ENCODE results near the gene CASP8AP2. TPM values are rescaled to one million over a fixed set of nuclear protein-coding genes. Genes with fewer than 3 reads are reported as not detected.

The CASP8AP2 gene
- total and polyA plus RNA-seq, 2 donors from 2014 or later: 2.4 to 17.5 TPM

DNA sequence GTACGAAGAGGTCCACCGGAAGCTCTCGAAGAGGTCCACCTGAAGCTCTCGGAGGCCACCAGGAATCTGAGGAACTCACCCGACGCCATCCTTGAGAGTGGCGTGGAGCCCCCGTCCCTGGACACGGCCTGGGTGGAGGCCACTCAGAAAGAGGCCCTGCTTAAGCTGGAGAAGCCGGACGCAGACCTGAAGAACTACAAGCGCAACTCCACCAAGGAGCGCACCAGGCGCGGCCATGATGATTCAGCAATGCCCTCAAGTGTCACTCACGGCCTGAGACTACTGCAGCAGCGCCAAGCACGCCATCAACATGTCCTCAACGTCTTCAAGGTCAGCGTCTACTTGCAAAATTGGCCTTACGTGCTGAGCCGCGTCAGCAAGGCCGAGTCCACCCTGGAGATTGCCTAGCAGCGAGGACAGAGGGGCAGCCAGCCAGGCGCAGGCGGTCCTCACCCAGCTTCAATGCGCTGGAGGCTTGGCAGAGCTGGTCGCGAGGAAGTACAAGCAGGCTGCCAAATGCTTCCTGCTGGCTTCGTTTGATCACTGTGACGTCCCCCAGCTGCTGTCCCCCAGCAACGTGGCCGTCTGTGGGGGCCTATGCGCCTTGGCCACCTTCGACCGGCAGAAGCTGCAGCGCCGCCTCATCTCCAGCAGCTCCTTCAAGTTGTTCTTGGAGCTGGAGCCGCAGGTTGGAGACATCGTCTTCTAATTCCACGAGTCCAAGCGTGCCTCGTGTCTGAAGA is 56.9 kb downstream of the CASP8AP2 start:
- Histone ChIP-seq H3K27ac (ENCODE audit: low read depth in 2 of 2, low read length in 2 of 2) (no peak overlapping the region), H3K27me3 (ENCODE audit: control insufficient read depth, insufficient read depth, low read length) (no peaks in the 10 kb centered on the region), H3K9me3 (ENCODE audit: control insufficient read depth in 2 of 3, insufficient read depth in 1 of 3, low read length in 3 of 3) (no peaks in the 10 kb centered on the region), H3K9ac (ENCODE audit: low read length in 3 of 3) (no peak overlapping the region), H3K4me1 (ENCODE audit: control insufficient read depth in 2 of 3, insufficient read depth in 2 of 3, low read depth in 1 of 3, low read length in 3 of 3) (no peaks in the 10 kb centered on the region), H3K36me3 (ENCODE audit: control insufficient read depth in 2 of 3, insufficient read depth in 3 of 3, low read length in 3 of 3) (no peaks in the 10 kb centered on the region), H3K4me3 (ENCODE audit: low read length in 3 of 3) (no peak overlapping the region)
- intact Hi-C loops (cut with DNase I): no loop called here
- TF ChIP-seq, protein P1, sequence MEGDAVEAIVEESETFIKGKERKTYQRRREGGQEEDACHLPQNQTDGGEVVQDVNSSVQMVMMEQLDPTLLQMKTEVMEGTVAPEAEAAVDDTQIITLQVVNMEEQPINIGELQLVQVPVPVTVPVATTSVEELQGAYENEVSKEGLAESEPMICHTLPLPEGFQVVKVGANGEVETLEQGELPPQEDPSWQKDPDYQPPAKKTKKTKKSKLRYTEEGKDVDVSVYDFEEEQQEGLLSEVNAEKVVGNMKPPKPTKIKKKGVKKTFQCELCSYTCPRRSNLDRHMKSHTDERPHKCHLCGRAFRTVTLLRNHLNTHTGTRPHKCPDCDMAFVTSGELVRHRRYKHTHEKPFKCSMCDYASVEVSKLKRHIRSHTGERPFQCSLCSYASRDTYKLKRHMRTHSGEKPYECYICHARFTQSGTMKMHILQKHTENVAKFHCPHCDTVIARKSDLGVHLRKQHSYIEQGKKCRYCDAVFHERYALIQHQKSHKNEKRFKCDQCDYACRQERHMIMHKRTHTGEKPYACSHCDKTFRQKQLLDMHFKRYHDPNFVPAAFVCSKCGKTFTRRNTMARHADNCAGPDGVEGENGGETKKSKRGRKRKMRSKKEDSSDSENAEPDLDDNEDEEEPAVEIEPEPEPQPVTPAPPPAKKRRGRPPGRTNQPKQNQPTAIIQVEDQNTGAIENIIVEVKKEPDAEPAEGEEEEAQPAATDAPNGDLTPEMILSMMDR (IDR thresholded peaks at IDR 0.05; ENCODE audit: borderline replicate concordance, extremely low read depth, insufficient read depth): no peak
- FAIRE-seq (no peak), DNase-seq (no peak)

DNA sequence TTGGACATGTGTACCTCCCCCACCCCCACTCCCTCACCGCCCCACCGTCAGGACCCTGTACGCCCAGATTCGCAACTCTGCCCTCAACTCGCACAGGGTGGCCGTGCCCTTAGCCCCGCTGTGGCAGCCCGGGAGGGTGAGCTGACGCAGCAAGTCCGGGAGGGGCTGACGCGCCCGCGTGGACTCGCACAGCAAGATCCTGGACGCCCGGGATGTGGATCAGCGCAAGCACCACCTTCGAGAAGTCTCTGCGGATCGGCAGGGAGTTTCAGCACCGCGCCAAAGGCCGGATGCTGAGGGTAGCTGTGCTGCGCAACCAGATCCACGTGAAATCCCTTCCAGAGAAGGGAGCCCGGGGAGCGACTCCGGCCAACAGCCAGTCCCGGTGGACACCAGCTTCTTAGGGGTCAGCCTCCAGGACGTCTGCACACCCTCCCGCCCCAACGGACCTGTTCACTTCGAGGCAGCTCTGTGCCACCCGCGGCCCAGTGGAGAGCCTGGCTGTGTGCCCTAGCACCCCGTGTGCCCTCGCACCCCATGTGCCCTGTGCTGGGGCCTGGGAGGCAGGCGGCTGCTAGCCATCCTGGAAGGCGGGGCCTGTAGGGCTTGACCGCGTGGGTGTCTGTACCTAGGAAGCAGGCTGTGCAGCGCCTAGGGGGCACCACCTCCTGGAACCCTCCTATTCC is 57.9 kb downstream of the CASP8AP2 start:
- DNase-seq (peak in 4 of 5 donors; percentile 4 to 76 (median 8)), FAIRE-seq (no peak)
- no peaks in the 10 kb centered on the region for H3K9me3 ChIP-seq (ENCODE audit: control insufficient read depth in 2 of 3, insufficient read depth in 1 of 3, low read length in 3 of 3)
- H3K4me3 ChIP-seq (ENCODE audit: low read length in 3 of 3): no peak overlapping the region
- no peaks in the 10 kb centered on the region for H3K27me3 ChIP-seq (ENCODE audit: control insufficient read depth, insufficient read depth, low read length)
- no peaks in the 10 kb centered on the region for H3K36me3 ChIP-seq (ENCODE audit: control insufficient read depth in 2 of 3, insufficient read depth in 3 of 3, low read length in 3 of 3)
- H3K27ac ChIP-seq (ENCODE audit: low read depth in 2 of 2, low read length in 2 of 2): no peak overlapping the region
- TF ChIP-seq, protein P1 (IDR thresholded peaks at IDR 0.05; ENCODE audit: borderline replicate concordance, extremely low read depth, insufficient read depth): no peak
- H3K9ac ChIP-seq (ENCODE audit: low read length in 3 of 3): no peak overlapping the region
- no peaks in the 10 kb centered on the region for H3K4me1 ChIP-seq (ENCODE audit: control insufficient read depth in 2 of 3, insufficient read depth in 2 of 3, low read depth in 1 of 3, low read length in 3 of 3)
- intact Hi-C loops (cut with DNase I): no loop called here

DNA sequence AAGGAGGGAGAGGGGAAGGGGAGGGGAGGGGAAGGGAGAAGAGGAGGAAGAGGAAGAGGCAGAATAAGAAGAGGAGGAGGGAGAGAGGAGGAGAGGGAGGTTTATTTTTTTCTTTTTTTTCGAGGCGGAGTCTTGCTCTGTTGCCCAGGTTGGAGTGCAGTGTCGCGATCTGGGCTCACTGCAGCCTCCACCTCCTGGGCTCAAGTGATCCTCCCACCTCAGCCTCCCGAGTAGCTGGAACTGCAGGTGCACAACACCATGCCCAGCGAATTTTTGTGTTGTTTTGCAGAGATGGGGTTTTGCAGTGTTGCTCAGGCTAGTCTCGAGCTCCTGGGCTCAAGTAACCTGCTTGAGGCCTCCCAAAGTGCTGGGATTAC is 58.4 kb downstream of the CASP8AP2 start:
- H3K27ac ChIP-seq (ENCODE audit: low read depth in 2 of 2, low read length in 2 of 2): no peak overlapping the region
- intact Hi-C loops (cut with DNase I): no loop called here
- DNase-seq (no peak), FAIRE-seq (no peak)
- no peaks in the 10 kb centered on the region for H3K9me3 ChIP-seq (ENCODE audit: control insufficient read depth in 2 of 3, insufficient read depth in 1 of 3, low read length in 3 of 3)
- no peak overlapping the region for H3K9ac ChIP-seq (ENCODE audit: low read length in 3 of 3)
- no peaks in the 10 kb centered on the region for H3K4me1 ChIP-seq (ENCODE audit: control insufficient read depth in 2 of 3, insufficient read depth in 2 of 3, low read depth in 1 of 3, low read length in 3 of 3)
- no peak overlapping the region for H3K4me3 ChIP-seq (ENCODE audit: low read length in 3 of 3)
- TF ChIP-seq, protein P1 (IDR thresholded peaks at IDR 0.05; ENCODE audit: borderline replicate concordance, extremely low read depth, insufficient read depth): no peak
- H3K36me3 ChIP-seq (ENCODE audit: control insufficient read depth in 2 of 3, insufficient read depth in 3 of 3, low read length in 3 of 3): no peaks in the 10 kb centered on the region
- no peaks in the 10 kb centered on the region for H3K27me3 ChIP-seq (ENCODE audit: control insufficient read depth, insufficient read depth, low read length)

Measured in kidney (tissue), 14 donors.